GM18867 (cell line): ENCODE results near the gene ZDHHC14.

Experiments used
- ATAC-seq: cut with Tn5 transposase; IDR thresholded peaks from one replicate; pipeline ENCODE4 v1.9.1; 2021; ENCODE audit warnings: mild to moderate bottlenecking, moderate library complexity; ENCODE audit not compliant: unreplicated experiment

ZDHHC14 gene

GRCh38 chr6:157653521-157653920 is 272.5 kb downstream of the ZDHHC14 start:
- ATAC-seq, result no peak

GRCh38 chr6:157655139-157655538 is 274.1 kb downstream of the ZDHHC14 start:
- no peak for ATAC-seq

GRCh38 chr6:157656437-157656997 is 275.5 kb downstream of the ZDHHC14 start:
- no peak for ATAC-seq

- ATAC-seq, result no peak
Measured at GRCh38 chr6:157657754-157658153, 276.8 kb downstream of the ZDHHC14 start.

- no peak for ATAC-seq
Measured at GRCh38 chr6:157658301-157658700, 277.3 kb downstream of the ZDHHC14 start.

- ATAC-seq, result no peak
Measured at GRCh38 chr6:157659536-157660271, 278.7 kb downstream of the ZDHHC14 start.

- no peak for ATAC-seq
Measured at GRCh38 chr6:157660414-157660813, 279.4 kb downstream of the ZDHHC14 start.

GRCh38 chr6:157661652-157662051 is 280.7 kb downstream of the ZDHHC14 start:
- ATAC-seq, result no peak

- ATAC-seq, result no peak
Measured at GRCh38 chr6:157663261-157663660, 282.3 kb downstream of the ZDHHC14 start.

- no peak for ATAC-seq
Measured at GRCh38 chr6:157665180-157665579, 284.2 kb downstream of the ZDHHC14 start.

- no peak for ATAC-seq
Measured at GRCh38 chr6:157666729-157667128, 285.7 kb downstream of the ZDHHC14 start.

GRCh38 chr6:157667211-157668008 is 286.4 kb downstream of the ZDHHC14 start:
- ATAC-seq, result peak; percentile 65

GRCh38 chr6:157668009-157668401 is 287.0 kb downstream of the ZDHHC14 start:
- ATAC-seq, result no peak

GRCh38 chr6:157668713-157669112 is 287.7 kb downstream of the ZDHHC14 start:
- ATAC-seq, result no peak

- ATAC-seq, result no peak
Measured at GRCh38 chr6:157669323-157669722, 288.3 kb downstream of the ZDHHC14 start.

GRCh38 chr6:157669747-157670216 is 288.8 kb downstream of the ZDHHC14 start:
- no peak for ATAC-seq

GRCh38 chr6:157670466-157671186 is 289.6 kb downstream of the ZDHHC14 start:
- no peak for ATAC-seq

GRCh38 chr6:157672726-157673412 is 291.9 kb downstream of the ZDHHC14 start:
- ATAC-seq, result no peak

- ATAC-seq, result no peak
Measured at GRCh38 chr6:157673596-157673995, 292.6 kb downstream of the ZDHHC14 start.

- ATAC-seq, result no peak
Measured at GRCh38 chr6:157674061-157674460, 293.1 kb downstream of the ZDHHC14 start.
